GM19025 (cell line): Measurements from ENCODE around the gene FBXW5.

Experiments
- ATAC-seq: cut with Tn5 transposase; IDR thresholded peaks from one replicate; pipeline ENCODE4 v1.9.1; 2021; ENCODE audit warnings: mild to moderate bottlenecking, low read depth, moderate library complexity; ENCODE audit not compliant: unreplicated experiment

Gene FBXW5

DNA sequence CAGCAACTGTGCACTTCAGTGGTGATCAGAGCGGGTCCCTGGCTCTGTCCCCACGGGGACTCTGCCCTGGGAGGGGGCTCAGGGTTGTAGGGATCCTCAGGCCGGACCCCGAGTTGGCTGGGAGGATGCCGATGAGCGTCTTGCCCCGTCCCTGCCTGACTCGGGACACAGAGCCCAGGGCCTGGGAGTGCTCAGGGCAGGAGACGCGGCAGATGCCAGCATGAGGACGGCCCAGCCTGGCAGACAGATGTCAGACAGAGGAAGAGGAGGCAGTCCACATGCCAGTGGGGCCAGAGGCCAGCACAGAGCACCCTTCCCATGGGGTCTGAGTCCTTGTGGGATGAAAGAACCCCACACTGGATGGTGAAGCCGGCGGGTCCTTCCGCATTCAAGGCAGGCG lies 18.8 kb upstream of the FBXW5 start:
- ATAC-seq: no peak

DNA sequence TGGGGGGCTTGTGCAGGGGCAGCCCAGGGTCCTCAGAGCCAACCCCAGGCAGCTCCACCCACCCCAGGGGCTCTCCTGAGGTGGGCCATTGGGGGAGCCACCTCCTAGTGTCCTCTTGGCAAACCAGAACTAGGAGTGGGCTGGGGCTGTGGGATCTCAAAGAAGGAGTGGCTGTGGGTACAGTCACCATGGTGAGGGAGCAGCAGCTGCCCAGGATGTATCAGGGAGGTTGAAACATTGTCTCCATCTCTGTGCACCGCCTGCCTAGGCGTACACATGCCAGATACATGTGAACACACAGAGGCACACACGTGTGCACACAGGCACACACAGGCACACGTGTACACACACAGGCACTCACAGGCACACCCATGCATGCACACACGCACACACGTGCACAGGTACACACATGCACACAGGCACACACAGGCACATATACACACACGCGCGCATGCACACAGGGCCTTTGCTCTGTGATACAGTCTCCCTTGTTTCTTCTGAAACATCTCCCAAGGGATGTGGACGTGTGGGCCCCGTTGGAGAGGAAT lies 18.2 kb upstream of the FBXW5 start:
- no peak for ATAC-seq

DNA sequence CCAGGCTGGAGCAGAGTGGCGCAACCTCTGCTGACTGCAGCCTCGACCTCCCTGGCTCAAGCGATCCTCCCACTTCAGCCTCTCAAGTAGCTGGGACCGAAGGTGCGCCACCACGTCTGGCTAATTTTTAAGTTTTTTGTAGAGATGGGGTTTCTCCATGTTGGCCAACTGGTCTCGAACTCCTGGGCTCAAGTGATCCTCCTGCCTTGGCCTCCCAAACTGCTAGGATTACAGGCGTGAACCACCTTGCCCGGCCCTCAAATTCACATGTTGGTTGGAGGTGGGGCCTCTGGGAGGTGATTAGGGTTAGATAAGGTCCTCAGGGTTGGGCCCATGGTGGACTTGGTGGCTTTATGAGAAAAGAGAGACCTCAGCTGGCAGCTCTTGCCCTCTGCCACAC lies 17.6 kb upstream of the FBXW5 start:
- no peak for ATAC-seq

DNA sequence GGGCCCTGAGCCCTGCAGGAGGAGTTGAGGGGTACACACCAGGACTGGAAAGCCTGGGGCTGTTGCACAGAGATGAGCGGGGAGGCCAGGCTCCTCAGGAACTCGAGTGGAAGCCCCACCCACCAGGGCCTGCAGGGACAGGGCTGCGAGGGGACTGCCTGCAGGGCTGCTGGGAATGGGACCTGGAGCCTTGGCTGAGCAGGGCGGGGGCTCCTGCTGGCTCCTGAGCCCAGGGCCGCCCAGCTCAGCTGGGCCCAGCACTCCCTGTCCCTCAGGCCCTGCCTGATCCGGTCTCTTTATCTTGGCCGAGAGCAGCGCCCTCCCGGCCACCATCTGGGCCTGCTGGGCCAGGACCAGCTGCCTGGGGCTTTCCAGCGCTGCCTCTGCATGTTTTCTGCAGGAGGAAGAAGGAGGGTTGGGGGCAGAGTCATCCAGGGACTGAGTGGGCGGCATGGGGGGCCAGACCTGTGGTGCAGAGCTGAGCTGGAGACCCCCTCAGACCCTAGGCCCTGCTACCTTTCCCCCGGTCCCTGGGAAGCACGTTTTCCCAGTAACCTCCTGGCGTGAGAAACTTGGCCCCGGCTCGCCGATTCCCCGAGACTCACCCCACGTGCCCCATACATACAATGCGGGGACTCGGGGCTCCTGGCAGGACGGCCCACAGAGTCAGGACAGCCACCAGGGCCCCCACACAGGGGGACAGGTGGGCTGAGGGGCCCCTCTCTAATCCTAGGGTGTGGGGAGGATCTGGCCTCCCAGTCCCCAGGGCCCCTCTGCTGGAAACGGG lies 16.9 kb upstream of the FBXW5 start:
- no peak for ATAC-seq

DNA sequence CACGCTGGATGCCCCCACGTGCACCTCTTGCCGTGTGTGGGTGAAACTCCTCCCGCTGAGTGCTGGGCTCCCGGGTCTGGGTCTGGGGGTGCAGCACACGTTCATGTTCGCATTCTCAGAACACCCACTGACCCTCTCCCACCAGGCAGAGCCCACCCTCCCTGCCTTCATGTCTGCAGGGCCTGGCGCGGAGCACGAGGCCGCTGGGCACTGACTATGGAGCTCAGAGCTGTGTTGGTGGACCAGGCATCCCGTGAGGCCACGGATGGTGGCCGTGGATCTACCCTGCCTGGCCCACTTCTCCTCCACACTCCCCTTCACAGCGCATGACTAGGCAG lies 16.4 kb upstream of the FBXW5 start:
- ATAC-seq: no peak

DNA sequence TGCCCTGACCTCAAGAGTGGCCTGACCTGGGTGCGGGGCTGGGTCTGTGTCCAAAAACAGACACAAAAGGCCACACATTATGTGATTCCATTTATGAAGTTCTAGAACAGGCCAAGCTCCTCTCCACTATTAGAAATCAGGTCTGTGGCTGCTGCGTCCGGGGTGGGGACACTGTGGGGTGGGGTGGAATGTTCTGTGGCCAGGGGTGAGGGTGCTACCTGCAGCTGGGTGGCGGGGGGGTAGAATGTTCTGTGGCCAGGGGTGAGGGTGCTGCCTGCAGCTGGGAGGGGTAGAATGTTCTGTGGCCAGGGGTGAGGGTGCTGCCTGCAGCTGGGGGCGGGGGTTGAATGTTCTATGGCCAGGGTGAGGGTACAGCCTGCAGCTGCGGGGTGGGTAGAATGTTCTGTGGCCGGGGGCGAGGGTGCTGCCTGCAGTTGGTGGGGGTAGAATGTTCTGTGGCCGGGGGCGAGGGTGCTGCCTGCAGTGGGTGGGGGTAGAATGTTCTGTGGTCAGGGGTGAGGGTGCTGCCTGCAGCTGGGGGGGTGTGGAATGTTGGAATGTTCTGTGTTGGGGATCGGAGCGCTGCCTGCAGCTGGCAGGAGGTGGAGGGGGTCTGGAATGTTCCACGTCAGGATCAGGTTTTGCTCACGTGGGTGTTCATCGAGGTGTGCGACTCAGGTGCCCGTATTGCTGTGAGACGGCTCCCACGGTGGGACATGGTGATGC lies 15.8 kb upstream of the FBXW5 start:
- ATAC-seq: no peak

DNA sequence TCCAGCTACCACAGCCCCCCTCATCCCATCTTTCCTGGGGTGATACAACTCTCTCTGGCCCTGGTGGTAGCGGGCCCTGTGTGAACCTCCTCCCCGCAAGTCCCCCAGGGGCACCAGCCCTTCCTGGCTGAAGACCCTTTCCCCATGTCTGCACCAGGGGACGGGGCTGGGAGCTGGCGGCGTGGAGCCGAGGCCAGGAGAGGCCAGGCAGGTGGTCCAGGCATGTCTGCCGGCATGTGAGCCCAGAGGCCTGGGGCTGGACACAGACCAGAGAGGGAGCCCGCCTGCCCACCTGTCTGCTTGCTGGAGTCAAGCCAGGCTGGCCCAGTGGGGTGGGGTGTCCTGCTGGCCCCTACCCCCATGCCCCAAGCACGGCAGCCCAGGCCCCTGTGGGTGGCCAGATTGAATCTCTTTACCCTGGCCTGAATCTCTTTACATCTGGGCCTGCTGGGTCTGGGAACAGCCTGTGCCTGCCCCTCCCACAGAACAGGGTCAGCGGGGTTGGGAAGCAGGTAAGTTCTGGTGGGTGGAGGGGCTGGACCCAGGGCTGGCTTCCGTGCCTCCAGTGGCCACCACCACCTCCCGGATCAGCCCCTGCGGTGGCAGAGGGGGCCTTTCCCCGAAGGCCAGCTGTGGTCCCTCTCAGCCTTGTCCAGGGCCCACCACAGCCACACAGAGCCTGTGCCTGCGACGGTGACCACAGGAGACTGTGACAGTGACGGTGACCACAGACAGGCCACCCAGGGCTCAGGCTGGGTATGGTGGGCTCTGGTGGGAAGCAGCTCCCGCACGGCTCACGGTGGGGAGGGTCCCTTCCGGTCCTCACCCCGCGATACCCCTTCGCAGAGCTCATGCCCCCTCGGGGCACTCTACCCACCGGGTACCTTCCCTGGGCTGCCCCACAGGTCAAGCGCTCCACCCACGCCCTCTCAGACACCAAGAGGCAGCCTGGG lies 14.6 kb upstream of the FBXW5 start:
- ATAC-seq: no peak

DNA sequence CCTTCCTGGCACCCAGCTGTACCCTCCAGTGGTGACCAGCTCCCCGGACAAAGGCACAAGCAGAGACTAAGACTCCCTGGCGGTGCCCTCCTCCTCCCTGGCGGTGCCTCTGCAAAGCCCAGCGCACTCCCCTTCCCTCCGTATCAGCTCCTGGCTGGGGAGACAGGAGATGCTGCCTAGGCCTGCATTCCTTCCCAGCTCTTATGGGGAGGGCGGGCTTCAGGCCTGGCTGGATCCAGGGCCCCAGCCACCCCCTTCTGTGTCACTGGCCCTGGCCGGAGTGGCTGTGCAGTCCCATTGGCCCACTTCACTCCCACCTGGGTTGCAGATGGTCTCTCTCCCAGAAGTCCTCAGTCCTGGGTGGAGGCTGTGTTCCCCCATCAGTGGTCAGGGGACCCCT lies 13.9 kb upstream of the FBXW5 start:
- no peak for ATAC-seq

DNA sequence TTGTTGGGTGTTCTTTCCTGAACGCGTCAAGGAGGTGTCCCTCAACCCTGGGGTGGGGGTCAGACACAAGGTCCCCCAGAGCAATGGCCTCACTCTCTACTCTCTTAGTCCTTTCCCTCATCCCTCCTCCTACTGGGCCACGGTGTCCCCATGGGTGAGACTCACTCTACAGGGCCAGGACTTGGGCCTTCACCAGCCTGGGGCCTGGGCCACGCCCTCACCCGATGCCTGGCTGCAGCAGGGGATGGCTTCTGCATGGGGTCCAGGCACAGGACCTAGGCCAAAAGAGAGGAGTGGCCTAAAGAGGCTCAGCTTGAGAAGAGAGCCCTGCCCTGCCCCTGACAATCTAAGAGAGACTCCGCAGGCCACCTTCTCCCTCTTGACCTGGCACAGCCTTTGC lies 13.4 kb upstream of the FBXW5 start:
- no peak for ATAC-seq

DNA sequence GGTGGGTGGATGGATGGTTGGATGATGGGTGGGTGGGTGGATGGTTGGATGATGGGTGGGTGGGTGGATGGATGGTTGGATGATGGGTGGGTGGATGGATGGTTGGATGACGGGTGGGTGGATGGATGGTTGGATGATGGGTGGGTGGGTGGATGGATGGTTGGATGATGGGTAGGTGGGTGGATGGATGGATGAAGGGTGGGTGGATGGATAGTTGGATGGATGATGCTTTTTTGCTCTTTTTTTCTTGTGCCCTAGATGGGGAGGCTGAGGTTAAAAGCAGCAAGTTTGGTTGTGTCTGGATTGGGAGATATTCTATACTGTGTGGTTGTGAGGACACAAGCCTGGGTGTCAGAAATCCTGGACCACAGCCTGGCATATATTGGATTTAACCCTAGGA lies 12.9 kb upstream of the FBXW5 start:
- no peak for ATAC-seq

DNA sequence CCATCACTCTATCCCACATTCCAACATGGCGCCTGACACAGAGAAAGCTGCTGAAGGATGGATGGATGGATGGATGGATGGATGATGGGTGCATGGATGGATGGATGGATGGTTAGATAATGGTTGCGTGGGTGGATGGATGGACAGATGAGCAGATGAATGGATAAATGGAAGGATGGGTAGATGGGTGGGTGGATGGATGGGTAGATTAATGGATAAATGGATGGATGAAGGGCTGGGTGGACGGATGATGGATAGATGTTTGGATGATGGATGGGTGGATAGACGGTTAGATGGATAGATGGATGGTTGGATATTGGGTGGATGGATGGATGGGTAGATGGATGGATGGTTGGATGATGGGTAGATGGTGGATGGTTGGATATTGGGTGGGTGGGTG lies 12.1 kb upstream of the FBXW5 start:
- no peak for ATAC-seq

DNA sequence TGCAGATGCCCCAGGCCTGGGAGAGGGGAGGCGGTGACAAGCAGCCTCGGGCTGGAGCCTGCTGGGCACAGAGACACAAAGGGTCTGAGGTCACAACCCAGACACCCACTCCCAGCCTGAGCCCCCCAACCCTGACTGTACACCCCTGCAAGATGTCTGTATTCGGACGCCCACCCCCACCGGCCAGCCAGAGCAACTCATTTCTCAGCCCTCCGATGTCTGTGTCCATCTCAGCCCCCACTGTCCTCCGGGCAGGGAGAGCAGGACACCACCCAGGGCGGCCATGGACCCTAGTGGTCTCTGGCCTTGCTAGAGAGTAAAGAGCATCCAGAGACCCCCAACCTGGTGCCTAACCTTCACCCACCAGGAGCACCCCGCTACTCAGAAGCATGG lies 11.4 kb upstream of the FBXW5 start:
- ATAC-seq: no peak

DNA sequence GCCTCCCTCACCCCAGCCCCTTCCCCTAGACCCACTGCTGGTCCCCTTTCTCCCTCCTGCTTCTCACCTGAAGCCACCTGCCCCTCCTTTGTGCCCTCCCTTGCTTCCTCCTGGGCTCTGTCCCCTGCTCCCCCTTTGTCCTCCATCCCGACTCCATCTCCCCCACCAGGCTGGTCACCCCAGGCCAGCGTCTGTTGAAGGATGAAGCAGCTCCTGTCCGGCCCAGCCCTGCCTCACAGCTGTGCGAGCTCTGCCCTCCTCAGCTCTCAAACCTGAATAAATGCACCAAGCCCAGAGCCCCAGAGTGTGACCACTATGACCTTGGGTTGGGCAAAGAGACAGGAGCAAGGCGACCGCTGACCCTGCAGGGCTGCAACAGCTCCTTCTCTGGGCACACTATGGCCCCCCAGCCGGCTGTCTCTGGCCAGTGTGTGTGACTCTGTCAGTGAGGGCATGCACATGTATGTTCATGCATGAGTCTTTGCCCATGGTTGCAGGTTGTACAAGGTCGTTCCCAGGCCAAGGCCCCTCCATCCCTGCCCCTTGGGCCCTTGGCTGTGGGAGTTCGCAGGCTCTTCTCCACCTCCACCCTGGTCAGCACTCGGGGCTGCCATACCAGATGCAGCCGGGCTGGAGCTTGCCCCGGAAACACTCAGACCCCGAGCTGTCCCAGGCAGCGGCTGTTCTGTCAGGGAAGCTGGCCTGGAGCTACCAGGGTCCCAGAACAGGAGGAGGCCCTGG lies 10.8 kb upstream of the FBXW5 start:
- no peak for ATAC-seq

DNA sequence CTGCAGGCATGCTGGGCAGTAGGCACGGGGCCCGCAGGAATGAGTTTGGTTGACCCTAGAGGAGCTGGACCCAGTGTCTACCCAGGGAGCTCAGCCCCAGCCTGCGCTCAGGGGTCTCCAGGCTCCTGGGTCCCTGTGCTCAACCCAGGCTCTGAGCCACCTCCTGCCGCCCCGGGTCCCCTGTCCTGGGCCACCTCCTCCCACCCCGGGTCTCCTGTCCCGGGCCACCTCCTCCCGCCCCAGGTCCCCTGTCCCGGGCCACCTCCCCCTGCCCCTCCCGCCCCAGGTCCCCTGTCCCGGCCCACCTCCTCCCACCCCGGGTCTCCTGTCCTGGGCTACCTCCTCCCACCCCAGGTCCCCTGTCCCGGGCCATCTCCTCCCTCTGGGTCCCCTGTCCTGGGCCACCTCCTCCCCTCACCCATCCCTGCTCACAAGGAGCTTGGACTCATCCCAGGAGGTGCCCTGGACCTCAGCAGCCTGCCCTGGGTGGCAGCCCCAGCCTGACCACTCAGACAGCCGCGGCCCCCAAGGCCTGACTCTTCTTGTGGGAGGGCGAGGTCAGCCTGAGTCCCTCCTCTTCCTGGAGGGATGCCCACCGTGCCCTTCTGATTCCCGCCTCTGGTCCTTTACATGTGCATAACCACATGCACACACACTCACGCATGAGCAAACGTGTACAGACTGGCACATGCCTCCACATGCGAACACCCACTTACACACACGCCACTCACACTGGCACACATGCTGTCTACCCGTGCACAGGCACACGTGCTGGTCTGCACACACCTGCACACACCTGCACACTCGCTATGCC lies 9.9 kb upstream of the FBXW5 start:
- ATAC-seq: no peak

DNA sequence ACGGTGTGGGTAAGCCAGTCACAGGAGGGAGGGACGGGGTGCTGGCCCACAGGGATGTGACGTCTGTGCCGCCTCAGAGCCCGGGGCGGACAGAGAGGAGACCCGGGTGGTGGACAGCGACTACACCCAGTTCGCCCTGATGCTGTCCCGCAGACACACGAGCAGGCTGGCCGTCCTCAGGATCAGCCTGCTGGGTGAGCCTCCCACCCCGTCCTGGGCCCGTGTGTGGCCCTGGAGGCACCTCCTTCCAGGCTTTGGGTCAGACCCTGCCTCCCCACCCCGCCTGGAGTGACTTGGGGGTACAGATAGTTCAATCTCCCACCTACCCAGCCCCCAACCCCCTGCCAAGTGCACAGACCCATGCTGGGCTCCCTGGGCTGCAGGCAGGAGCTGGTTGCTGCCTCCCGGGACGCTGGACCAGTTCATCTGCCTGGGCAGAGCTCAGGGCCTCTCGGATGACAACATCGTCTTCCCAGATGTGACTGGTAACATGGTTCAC lies 9.3 kb upstream of the FBXW5 start:
- ATAC-seq: no peak

DNA sequence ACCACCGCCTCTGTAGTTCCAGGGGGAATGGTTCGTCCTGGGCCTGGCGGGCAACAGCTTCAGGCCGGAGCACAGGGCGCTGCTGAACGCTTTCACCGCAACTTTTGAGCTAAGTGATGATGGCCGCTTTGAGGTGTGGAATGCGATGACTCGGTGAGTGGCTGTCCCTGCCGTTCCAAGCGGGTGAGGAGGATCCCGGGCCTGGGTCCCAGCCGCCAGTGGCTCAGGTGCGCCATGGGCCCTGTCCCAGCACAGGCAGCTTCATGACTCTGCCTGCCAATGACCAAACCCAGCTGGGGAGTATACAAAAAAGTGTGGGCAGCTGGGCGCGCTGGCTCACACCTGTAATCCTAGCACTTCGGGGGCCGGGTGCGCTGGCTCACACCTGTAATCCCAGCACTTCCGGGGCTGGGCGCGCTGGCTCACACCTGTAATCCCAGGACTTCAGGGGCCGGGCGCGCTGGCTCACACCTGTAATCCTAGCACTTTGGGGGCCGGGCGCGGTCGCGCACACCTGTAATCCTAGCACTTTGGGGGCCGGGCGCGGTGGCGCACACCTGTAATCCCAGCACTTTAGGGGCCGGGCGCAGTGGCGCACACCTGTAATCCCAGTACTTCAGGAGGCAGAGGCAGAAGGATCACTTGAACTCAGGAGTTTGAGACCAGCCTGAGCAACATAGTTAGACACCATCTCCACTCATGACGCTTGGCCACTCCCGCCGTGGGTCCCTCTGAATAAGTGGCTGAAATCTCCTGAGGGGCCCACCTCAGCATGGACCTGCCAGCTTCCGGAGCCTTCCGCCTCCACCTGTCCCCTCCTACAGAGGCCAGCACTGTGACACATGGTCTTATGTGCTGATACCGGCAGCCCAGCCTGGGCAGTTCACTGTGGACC lies 8.6 kb upstream of the FBXW5 start:
- no peak for ATAC-seq

DNA sequence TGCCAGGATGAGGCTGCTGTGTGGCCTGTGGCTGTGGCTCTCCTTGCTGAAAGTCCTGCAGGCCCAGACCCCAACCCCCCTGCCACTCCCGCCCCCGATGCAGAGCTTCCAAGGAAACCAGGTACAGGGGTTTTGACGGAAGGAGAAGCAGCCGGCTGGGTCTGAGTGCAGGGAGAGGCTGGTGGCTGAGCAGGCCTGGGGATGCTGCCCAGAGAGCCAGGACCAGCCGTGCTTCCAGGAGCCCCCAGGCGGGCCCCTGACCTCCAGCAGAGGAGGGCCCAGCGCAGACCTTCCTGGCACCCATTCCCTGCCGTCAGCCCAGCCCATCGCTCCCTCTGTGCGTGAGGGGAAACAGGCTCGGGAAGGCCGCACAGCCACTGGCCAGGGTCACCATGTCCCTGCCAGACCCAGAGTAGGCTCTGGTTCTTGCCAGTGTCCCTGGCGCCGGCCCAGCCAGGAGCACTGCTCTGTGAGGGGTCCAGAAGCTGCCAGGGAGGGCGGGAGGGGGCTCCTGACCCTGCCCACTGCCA lies 7.8 kb upstream of the FBXW5 start:
- ATAC-seq: no peak
